Endodermal cell (in vitro differentiated cells): ENCODE results near the gene KLRF1. TPM values are rescaled to one million over a fixed set of nuclear protein-coding genes. Genes with fewer than 3 reads are reported as not detected.

Experiments
- DNase-seq: peaks from one replicate; pipeline ENCODE4 v3.0.0-alpha.2; 2017
- H3K27ac ChIP-seq: 2 replicates; pipeline ENCODE4 v1.5.1; 2013; ENCODE audit warnings: mild to moderate bottlenecking, low read depth, low read length, moderate library complexity
- H3K27me3 ChIP-seq: 2 replicates; pipeline ENCODE4 v1.6.1; 2013; ENCODE audit warnings: mild to moderate bottlenecking, low read length, moderate library complexity; ENCODE audit not compliant: insufficient read depth, control insufficient read depth, poor library complexity, severe bottlenecking
- H3K36me3 ChIP-seq: 2 replicates; pipeline ENCODE4 v1.7.0; 2013; ENCODE audit warnings: mild to moderate bottlenecking, low read length, moderate library complexity; ENCODE audit not compliant: control insufficient read depth, insufficient read depth
- H3K4me1 ChIP-seq: one replicate; pipeline ENCODE4 v1.7.0; 2013; ENCODE audit warnings: low read length; ENCODE audit not compliant: control insufficient read depth, insufficient read depth
- H3K4me3 ChIP-seq: 2 replicates; pipeline ENCODE4 v1.5.1; 2013; ENCODE audit warnings: mild to moderate bottlenecking, low read length, moderate library complexity
- H3K9ac ChIP-seq: 2 replicates; pipeline ENCODE4 v1.6.1; 2013; ENCODE audit warnings: mild to moderate bottlenecking, low read length, moderate library complexity; ENCODE audit not compliant: poor library complexity, severe bottlenecking; ENCODE audit errors: extremely low read depth
- H3K9me3 ChIP-seq: 2 replicates; pipeline ENCODE4 v1.6.1; 2013; ENCODE audit warnings: mild to moderate bottlenecking, low read length, moderate library complexity; ENCODE audit not compliant: control insufficient read depth
- H3K27ac Mint-ChIP-seq: 2 replicates; pipeline ENCODE4 v1.8.0; 2020; ENCODE audit warnings: mixed read lengths
- H3K27me3 Mint-ChIP-seq: 2 replicates; pipeline ENCODE4 v1.8.0; 2021; ENCODE audit warnings: mild to moderate bottlenecking, mixed read lengths; ENCODE audit not compliant: insufficient read depth
- H3K36me3 Mint-ChIP-seq: 2 replicates; pipeline ENCODE4 v1.8.0; 2020; ENCODE audit warnings: low read depth, mixed read lengths
- H3K4me1 Mint-ChIP-seq: 2 replicates; pipeline ENCODE4 v1.8.0; 2020; ENCODE audit warnings: mixed read lengths
- H3K4me3 Mint-ChIP-seq: 2 replicates; pipeline ENCODE4 v1.8.0; 2020; ENCODE audit warnings: mild to moderate bottlenecking, moderate library complexity, mixed read lengths
- H3K9me3 Mint-ChIP-seq: 2 replicates; pipeline ENCODE4 v1.8.0; 2020; ENCODE audit warnings: mild to moderate bottlenecking, mixed read lengths
- WGBS, 2 experiments: methylation state at CpG; one replicate each; pipeline versions ENCODE4 v1.1.5 to v1.1.7; 2013; ENCODE audit warnings: missing lambda C conversion rate in 2 of 2, mixed read lengths in 1 of 2; ENCODE audit not compliant: insufficient coverage in 1 of 2, insufficient read length in 1 of 2; 5-methylcytosine and 5-hydroxymethylcytosine counted together
- total RNA-seq, 2 donors: library from RNA; stranded (reverse); fragmentation: NEBNext Ultra II Directional in 1 of 2; extraction: Animal tissue kit (Norgen Biotek cat#: 25700) in 1 of 2; gene quantifications; 2 replicates in 1 of 2; 3 replicates in 1 of 2; pipeline ENCODE4 v1.2.1, GENCODE V29; 2021
- TF ChIP-seq, protein P1 (sequence below): fragments of 200-600 bp; sonication (generic); conservative IDR thresholded peaks from 2 replicates; pipeline ENCODE4 v1.5.0; 2021; ENCODE audit warnings: antibody characterized with exemption, mild to moderate bottlenecking

The KLRF1 gene
- total RNA-seq, 2 donors from 2014 or later: not detected

DNA sequence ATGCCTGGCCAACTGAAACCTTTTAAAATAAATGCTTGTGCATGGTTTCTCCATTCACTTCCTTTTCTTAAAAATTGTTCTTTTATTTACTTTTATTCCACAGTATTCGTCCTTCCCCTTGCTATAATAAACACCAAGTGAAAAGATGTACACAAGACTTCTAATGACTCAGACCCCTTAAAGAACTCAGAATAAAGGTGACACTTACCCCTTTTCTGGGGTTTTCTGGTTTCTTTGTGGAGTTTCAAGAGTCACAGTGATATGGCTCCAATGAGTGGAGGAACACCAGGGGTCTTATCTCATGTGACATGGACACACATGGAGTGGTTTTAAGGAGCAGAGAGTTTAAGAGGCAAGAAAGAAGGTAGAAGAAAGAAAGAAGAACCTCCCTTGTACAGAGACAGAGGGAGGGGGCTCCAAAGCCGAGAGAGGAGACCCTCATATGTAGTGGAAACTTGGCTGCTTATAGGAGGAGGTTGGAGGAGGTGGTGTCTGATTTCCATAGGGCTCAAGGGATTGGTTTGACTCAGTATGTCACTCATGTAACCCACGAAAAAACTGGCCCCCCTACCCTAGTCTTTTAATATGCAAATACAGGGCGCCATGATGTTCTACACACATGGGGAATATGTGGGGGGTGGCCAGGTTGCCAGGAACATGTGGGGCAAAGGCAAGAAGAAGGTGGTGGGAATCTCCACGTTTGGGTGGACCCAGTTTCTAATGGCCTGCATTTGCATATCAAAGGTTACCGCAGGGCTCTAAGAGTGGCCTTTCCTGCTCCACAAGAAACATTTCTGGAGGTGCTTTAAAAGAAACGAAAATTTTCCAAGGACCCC lies 44.5 kb upstream of the KLRF1 start:
- H3K27me3 ChIP-seq: no peaks in the 10 kb centered on the region
- no peak overlapping the region for H3K27ac ChIP-seq
- H3K9ac ChIP-seq: no peak overlapping the region
- Mint-ChIP-seq H3K27ac (no peak overlapping the region), H3K4me3 (no peak overlapping the region), H3K9me3 (no peaks in the 10 kb centered on the region), H3K4me1 (peaks cover 14% of the 10 kb centered on the region), H3K27me3 (no peaks in the 10 kb centered on the region), H3K36me3 (no peaks in the 10 kb centered on the region)
- no peaks in the 10 kb centered on the region for H3K36me3 ChIP-seq
- H3K9me3 ChIP-seq: no peaks in the 10 kb centered on the region
- TF ChIP-seq, protein P1, sequence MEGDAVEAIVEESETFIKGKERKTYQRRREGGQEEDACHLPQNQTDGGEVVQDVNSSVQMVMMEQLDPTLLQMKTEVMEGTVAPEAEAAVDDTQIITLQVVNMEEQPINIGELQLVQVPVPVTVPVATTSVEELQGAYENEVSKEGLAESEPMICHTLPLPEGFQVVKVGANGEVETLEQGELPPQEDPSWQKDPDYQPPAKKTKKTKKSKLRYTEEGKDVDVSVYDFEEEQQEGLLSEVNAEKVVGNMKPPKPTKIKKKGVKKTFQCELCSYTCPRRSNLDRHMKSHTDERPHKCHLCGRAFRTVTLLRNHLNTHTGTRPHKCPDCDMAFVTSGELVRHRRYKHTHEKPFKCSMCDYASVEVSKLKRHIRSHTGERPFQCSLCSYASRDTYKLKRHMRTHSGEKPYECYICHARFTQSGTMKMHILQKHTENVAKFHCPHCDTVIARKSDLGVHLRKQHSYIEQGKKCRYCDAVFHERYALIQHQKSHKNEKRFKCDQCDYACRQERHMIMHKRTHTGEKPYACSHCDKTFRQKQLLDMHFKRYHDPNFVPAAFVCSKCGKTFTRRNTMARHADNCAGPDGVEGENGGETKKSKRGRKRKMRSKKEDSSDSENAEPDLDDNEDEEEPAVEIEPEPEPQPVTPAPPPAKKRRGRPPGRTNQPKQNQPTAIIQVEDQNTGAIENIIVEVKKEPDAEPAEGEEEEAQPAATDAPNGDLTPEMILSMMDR: no peak
- H3K4me1 ChIP-seq: no peaks in the 10 kb centered on the region
- H3K4me3 ChIP-seq: no peak overlapping the region
- peak; percentile 50 for DNase-seq
- WGBS, 2 experiments: 58 to 72% methylated on average over 5 to 7 of the region's 7 CpGs

DNA sequence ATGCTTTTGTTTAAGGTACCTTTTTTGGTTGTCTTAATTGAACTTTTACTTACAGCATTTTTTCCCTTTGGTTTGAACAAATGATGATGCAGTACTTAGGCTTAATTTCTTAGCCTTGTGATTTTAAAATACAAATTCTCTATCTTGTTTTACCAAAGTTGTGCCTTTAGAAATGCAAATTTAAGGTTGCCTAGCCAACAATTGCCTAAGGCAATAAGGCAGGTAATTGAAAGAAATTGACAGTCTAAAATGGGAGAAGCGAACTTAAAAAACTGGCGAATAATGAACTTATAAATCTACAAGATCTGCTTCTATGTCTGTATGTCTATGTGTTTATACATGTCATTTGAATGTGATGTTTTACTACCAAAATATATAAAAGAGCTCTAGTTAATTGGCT lies 43.0 kb upstream of the KLRF1 start:
- no peaks in the 10 kb centered on the region for H3K27me3 ChIP-seq
- peaks cover 1% of the 10 kb centered on the region for H3K9me3 Mint-ChIP-seq
- no peak overlapping the region for H3K27ac ChIP-seq
- H3K27ac Mint-ChIP-seq: no peak overlapping the region
- TF ChIP-seq, protein P1: no peak
- H3K36me3 ChIP-seq: no peaks in the 10 kb centered on the region
- no peaks in the 10 kb centered on the region for H3K36me3 Mint-ChIP-seq
- H3K9ac ChIP-seq: no peak overlapping the region
- no peak overlapping the region for H3K4me3 Mint-ChIP-seq
- no peak overlapping the region for H3K4me3 ChIP-seq
- no peak for DNase-seq
- H3K27me3 Mint-ChIP-seq: no peaks in the 10 kb centered on the region
- peaks cover 14% of the 10 kb centered on the region for H3K4me1 Mint-ChIP-seq
- no peaks in the 10 kb centered on the region for H3K9me3 ChIP-seq
- 94% methylated on average over 2 of the region's 2 CpGs; no CpG with 5 or more reads in 1 of the 2 experiments for WGBS, 2 experiments
- H3K4me1 ChIP-seq: no peaks in the 10 kb centered on the region

DNA sequence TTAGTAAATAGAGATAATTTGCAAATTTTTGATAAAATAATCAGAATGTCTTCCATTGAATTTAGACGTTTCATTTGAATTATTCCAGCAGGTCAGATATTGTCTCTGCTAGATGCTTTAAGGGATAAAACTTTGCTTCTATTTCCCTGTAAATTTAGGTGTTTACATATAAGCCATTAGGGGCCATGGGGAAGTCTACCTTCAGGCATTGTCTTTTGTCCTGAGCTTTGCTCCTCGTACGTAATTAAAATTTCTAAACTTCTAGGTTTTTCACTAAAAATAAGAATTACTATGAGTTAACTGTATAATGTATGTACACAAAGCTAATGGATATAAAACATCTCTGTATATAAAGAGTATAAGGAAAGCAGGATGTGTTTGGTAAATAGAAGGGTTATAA lies 42.5 kb upstream of the KLRF1 start:
- Mint-ChIP-seq H3K27me3 (no peaks in the 10 kb centered on the region), H3K27ac (no peak overlapping the region), H3K4me1 (peaks cover 14% of the 10 kb centered on the region), H3K4me3 (no peak overlapping the region), H3K9me3 (peaks cover 4% of the 10 kb centered on the region), H3K36me3 (no peaks in the 10 kb centered on the region)
- Histone ChIP-seq H3K36me3 (no peaks in the 10 kb centered on the region), H3K27ac (no peak overlapping the region), H3K9ac (no peak overlapping the region), H3K9me3 (no peaks in the 10 kb centered on the region), H3K4me1 (no peaks in the 10 kb centered on the region), H3K4me3 (no peak overlapping the region), H3K27me3 (no peaks in the 10 kb centered on the region)
- WGBS, 2 experiments: 50% methylated on average over 1 of the region's 3 CpGs; no CpG with 5 or more reads in 1 of the 2 experiments
- TF ChIP-seq, protein P1: no peak
- no peak for DNase-seq
